PFSK-1 (cell line): ENCODE measurements around the gene UBE2H.

ENCODE experiments used
- FOXP2 ChIP-seq: optimal IDR thresholded peaks from 2 replicates; pipeline ENCODE3; 2011; ENCODE audit warnings: borderline replicate concordance, control low read depth, inconsistent platforms; ENCODE audit not compliant: insufficient read depth; ENCODE audit errors: extremely low read length, extremely low read depth
- POLR2AphosphoS5 ChIP-seq: IDR thresholded peaks from 2 replicates; pipeline ENCODE4 v1.6.1; 2012; ENCODE audit warnings: low read depth, mild to moderate bottlenecking, control low read depth, low read length, moderate library complexity
- SIN3A ChIP-seq: IDR thresholded peaks from 2 replicates; pipeline ENCODE4 v1.6.1; 2012; ENCODE audit warnings: mild to moderate bottlenecking, low read length, moderate library complexity, borderline replicate concordance; ENCODE audit not compliant: insufficient read depth
- TAF1 ChIP-seq: IDR thresholded peaks from 2 replicates; pipeline ENCODE4 v1.6.1; 2012; ENCODE audit warnings: low read length, control low read depth, borderline replicate concordance; ENCODE audit not compliant: insufficient read depth
- TF ChIP-seq, protein P1 (sequence below), 2 experiments: IDR thresholded peaks; 2 replicates each; pipeline versions ENCODE4 v1.6.1 to v1.8.0; 2011 to 2012; ENCODE audit warnings: low read depth in 2 of 2, low read length in 2 of 2, control low read depth in 1 of 2, inconsistent platforms in 1 of 2, mild to moderate bottlenecking in 1 of 2, moderate library complexity in 1 of 2; ENCODE audit not compliant: insufficient read depth in 1 of 2

UBE2H gene

DNA sequence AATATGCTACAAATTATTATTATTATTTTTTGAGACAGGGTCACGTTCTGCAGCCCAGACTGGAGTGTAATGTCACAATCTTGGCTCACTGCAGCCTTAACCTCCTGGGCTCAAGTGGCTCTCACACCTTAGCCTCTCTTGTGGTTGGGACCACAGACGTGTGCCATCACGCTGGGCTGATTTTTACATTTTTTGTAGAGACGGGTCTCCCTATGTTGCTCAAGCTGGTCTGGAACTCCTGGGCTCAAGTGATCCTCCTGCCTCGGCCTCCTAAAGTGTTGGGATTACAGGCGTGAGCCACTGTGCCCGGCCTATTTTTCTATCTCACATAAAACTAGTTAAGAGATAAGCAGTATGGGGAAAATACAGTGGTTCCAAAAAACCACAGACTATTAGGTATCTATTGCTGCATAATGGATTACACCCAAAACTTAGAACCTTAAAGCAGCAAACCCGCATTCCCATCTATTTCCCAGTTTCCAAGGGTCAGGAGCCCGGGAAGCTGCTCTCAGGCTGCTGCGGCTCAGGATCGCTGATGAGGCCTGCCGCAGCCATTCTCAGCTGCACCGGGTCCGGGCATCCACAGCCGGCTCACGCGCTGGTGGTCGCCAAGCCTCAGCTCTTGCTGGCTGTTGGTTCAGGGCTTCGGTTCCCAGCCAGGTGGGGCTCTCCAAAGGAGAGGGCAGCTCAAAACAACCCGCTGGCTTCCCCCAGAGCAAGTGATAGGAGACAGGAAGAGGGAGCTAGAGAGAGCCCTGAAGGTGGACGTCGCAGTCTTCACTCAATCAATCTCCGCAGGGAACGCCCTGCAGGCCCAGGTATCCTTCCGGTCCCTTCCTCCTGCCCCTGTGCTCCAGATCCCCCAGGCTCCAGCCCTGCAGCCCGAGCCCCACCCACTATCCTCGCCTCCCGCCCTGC, 128.2 kb downstream of the UBE2H start:
- TF ChIP-seq, protein P1, sequence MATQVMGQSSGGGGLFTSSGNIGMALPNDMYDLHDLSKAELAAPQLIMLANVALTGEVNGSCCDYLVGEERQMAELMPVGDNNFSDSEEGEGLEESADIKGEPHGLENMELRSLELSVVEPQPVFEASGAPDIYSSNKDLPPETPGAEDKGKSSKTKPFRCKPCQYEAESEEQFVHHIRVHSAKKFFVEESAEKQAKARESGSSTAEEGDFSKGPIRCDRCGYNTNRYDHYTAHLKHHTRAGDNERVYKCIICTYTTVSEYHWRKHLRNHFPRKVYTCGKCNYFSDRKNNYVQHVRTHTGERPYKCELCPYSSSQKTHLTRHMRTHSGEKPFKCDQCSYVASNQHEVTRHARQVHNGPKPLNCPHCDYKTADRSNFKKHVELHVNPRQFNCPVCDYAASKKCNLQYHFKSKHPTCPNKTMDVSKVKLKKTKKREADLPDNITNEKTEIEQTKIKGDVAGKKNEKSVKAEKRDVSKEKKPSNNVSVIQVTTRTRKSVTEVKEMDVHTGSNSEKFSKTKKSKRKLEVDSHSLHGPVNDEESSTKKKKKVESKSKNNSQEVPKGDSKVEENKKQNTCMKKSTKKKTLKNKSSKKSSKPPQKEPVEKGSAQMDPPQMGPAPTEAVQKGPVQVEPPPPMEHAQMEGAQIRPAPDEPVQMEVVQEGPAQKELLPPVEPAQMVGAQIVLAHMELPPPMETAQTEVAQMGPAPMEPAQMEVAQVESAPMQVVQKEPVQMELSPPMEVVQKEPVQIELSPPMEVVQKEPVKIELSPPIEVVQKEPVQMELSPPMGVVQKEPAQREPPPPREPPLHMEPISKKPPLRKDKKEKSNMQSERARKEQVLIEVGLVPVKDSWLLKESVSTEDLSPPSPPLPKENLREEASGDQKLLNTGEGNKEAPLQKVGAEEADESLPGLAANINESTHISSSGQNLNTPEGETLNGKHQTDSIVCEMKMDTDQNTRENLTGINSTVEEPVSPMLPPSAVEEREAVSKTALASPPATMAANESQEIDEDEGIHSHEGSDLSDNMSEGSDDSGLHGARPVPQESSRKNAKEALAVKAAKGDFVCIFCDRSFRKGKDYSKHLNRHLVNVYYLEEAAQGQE (IDR thresholded peaks at IDR 0.05; ENCODE audit: insufficient read depth in 1 of 2, low read depth in 2 of 2, low read length in 2 of 2) = no peak
- TF ChIP-seq SIN3A = no peak
- TF ChIP-seq FOXP2 = no peak
- no peak for TF ChIP-seq POLR2AphosphoS5
- TF ChIP-seq TAF1 = no peak

DNA sequence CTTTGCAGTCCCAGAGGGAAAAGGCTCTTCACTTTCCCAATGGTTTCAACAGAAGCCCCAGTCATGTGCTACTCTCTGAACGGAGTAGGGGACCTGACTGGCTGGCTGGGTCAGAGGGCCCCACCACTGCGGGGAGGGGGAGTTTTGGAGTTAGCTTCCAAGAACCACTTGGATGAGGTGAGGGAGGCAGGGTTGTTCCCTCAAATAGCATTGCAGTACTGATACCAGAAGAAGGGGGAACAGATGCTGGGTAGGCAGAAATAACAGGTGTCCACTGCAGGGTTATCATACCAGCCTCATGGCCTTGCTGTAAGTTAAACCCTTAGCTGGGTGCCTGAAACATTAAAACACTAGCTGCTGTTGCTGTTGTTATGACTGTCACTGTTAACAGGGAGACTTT, 131.3 kb downstream of the UBE2H start:
- TF ChIP-seq TAF1 (no peak), FOXP2 (no peak), SIN3A (no peak), POLR2AphosphoS5 (no peak)
- TF ChIP-seq, protein P1 (IDR thresholded peaks at IDR 0.05; ENCODE audit: insufficient read depth in 1 of 2, low read depth in 2 of 2, low read length in 2 of 2) = no peak

DNA sequence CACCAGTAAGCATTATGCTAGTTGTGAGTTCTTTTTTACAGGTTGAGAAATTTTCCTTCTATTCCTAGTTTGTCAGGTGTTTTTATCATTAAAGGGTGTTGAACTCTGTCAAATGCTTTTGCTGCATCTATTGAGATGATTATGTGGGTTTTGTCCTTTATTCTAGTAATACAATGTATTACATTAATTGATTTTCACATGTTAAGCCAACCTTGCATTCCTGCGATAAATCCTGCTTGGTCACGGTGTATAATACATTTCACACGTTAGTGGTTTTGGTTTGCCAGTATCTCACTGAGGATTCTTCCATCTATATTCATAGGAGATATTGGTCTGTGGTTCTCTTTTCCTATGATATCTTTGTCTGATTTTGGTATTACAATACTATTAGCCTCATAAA, 136.0 kb downstream of the UBE2H start:
- TF ChIP-seq, protein P1 (IDR thresholded peaks at IDR 0.05; ENCODE audit: insufficient read depth in 1 of 2, low read depth in 2 of 2, low read length in 2 of 2) = no peak

DNA sequence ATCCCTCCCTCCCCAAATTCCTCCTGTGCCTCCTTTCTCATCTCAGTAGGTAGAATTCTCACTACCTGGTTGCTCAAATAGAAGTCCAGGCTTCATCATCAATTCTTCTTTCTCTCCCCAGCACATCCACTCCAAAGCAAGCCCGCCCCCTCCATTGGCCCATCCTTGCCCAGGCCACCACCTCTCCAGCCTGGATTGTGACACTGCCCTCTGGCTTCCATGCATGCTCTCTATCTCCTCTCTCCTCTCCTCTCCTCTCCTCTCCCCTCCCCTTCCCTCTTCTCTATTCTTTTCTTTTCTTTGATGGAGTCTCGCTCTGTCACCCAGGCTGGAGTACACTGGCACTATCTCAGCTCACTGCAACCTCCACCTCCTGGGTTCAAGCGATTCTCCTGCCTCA, 144.9 kb downstream of the UBE2H start:
- TF ChIP-seq SIN3A = no peak
- TF ChIP-seq, protein P1 (IDR thresholded peaks at IDR 0.05; ENCODE audit: insufficient read depth in 1 of 2, low read depth in 2 of 2, low read length in 2 of 2) = no peak
- no peak for TF ChIP-seq POLR2AphosphoS5
- no peak for TF ChIP-seq TAF1
- no peak for TF ChIP-seq FOXP2
